AG10803 (cell line): Measurements from ENCODE around the gene WWOX.

Experiments used
- DNase-seq: peaks from one replicate; pipeline ENCODE4 v3.0.0; 2010; ENCODE audit warnings: low read depth
- H3K4me3 ChIP-seq: 2 replicates; pipeline ENCODE4 v1.5.1; 2011; ENCODE audit warnings: mild to moderate bottlenecking, low read length, control low read depth
- CTCF ChIP-seq: conservative IDR thresholded peaks from 2 replicates; pipeline ENCODE4 v1.5.1; 2011; ENCODE audit warnings: mild to moderate bottlenecking, low read length, control low read depth, inconsistent platforms

Gene WWOX

GRCh38 chr16:78161023-78161729 lies 61.7 kb downstream of the WWOX start:
- TF ChIP-seq CTCF: no peak
- H3K4me3 ChIP-seq: no peak overlapping the region
- DNase-seq: no peak

- TF ChIP-seq CTCF: no peak
- DNase-seq: no peak
- no peak overlapping the region for H3K4me3 ChIP-seq
Measured at GRCh38 chr16:78163772-78164670, 64.6 kb downstream of the WWOX start.

- no peak for DNase-seq
- H3K4me3 ChIP-seq: no peak overlapping the region
- TF ChIP-seq CTCF: no peak
Measured at GRCh38 chr16:78170494-78170933, 71.1 kb downstream of the WWOX start.

GRCh38 chr16:78175287-78175686 lies 75.8 kb downstream of the WWOX start:
- DNase-seq: no peak
- no peak for TF ChIP-seq CTCF
- no peak overlapping the region for H3K4me3 ChIP-seq

GRCh38 chr16:78176435-78176834 lies 77.0 kb downstream of the WWOX start:
- TF ChIP-seq CTCF: no peak
- no peak for DNase-seq
- H3K4me3 ChIP-seq: no peak overlapping the region

- no peak for TF ChIP-seq CTCF
- DNase-seq: no peak
- no peak overlapping the region for H3K4me3 ChIP-seq
Measured at GRCh38 chr16:78177218-78177617, 77.8 kb downstream of the WWOX start.
